Measurements from ENCODE around the gene LRRC15. TPM values are rescaled to one million over a fixed set of nuclear protein-coding genes. Genes with fewer than 3 reads are reported as not detected.

Gene LRRC15
- total and polyA plus RNA-seq, 8 donors: 0.03 to 6.2 (median 0.16) TPM

DNA sequence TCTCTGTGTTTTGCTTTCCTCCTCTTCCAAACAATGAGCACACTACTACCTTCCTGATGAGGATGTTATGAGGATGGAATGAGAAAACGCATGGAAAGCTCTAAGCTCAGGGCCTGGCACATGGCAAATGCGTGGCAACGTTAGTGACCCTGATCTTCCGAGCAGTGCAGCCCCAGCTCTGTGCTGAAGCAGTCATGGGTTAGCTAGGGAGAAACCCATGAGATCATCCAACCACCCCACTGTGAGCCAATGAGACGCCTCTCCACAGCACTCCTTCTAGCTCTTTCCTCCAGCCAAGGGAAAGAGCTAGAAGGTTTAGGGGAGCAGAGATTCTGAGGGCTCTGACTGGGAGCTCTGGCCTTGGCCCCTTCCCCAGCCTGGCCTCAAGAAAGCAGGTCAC, 22.9 kb downstream of the LRRC15 start:
- no peaks in the 10 kb centered on the region for H3K4me1 ChIP-seq
- peak overlapping the region in 1 of 2 donors; percentile 47 for H3K27ac ChIP-seq
- ATAC-seq (peak; percentile 53), DNase-seq (no peak)
- intact Hi-C loops (cut with DNase I): no loop called here
- H3K4me3 ChIP-seq: no peak overlapping the region
- TF ChIP-seq, protein P1, sequence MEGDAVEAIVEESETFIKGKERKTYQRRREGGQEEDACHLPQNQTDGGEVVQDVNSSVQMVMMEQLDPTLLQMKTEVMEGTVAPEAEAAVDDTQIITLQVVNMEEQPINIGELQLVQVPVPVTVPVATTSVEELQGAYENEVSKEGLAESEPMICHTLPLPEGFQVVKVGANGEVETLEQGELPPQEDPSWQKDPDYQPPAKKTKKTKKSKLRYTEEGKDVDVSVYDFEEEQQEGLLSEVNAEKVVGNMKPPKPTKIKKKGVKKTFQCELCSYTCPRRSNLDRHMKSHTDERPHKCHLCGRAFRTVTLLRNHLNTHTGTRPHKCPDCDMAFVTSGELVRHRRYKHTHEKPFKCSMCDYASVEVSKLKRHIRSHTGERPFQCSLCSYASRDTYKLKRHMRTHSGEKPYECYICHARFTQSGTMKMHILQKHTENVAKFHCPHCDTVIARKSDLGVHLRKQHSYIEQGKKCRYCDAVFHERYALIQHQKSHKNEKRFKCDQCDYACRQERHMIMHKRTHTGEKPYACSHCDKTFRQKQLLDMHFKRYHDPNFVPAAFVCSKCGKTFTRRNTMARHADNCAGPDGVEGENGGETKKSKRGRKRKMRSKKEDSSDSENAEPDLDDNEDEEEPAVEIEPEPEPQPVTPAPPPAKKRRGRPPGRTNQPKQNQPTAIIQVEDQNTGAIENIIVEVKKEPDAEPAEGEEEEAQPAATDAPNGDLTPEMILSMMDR (IDR thresholded peaks at IDR 0.05): no peak
- H3K36me3 ChIP-seq: no peaks in the 10 kb centered on the region
- H3K9me3 ChIP-seq: no peaks in the 10 kb centered on the region
- H3K27me3 ChIP-seq: peaks cover 0 to 28% of the 10 kb centered on the region in 2 donors

DNA sequence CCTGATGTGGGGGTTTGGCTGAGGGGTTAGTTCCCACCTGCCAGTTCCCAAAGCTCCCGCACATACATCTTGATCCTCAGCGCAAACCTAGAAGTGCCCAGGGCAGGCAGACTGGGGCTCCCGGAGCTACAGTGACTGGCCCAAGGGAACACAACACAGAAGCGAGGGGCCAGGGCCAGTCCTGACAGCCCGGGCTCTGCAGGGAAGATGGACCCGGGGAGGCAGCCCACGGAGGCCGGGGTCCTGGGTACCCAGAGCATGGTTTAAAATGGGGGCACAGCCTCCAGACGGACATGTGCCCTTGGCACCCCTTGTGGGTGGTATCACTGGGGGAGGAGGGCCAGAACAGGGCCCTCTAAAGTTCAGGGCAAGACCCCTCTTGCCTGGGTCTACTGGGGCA, 23.5 kb downstream of the LRRC15 start:
- TF ChIP-seq, protein P1 (IDR thresholded peaks at IDR 0.05): no peak
- Histone ChIP-seq H3K27ac (no peak overlapping the region), H3K4me3 (no peak overlapping the region), H3K27me3 (peaks cover 0 to 28% of the 10 kb centered on the region in 2 donors), H3K9me3 (no peaks in the 10 kb centered on the region), H3K4me1 (no peaks in the 10 kb centered on the region), H3K36me3 (no peaks in the 10 kb centered on the region)
- DNase-seq (no peak), ATAC-seq (no peak)
- intact Hi-C loops (cut with DNase I): no loop called here

DNA sequence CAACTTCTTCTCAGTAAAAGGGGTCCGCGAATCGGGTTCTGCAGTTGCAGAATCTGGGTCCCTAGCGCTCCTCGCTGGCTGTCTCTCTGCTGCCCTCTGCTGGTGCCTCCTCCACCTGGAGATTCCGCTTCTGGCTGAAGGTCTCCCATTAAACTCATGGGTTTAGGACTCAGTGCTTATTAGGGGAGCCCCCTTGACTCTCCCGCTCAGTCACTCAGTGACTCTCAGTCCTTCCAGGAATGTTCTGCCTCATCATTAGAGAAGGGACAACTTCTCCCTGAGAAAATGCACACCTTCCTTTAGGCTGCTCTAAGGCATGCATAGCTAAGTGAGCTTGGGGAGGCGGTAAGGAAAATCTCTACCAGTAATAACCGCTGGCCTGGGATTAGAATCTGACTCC, 25.5 kb downstream of the LRRC15 start:
- TF ChIP-seq, protein P1 (IDR thresholded peaks at IDR 0.05): peak; percentile 87 to 95
- no peaks in the 10 kb centered on the region for H3K36me3 ChIP-seq
- H3K27ac ChIP-seq: no peak overlapping the region
- H3K27me3 ChIP-seq: peaks cover 0 to 28% of the 10 kb centered on the region in 2 donors
- H3K4me1 ChIP-seq: no peaks in the 10 kb centered on the region
- DNase-seq: peak in 3 of 4 donors; percentile 67 to 82 (median 76)
- H3K4me3 ChIP-seq: no peak overlapping the region
- intact Hi-C loops (cut with DNase I): loop anchor here in 1 of 2 donors (5.0 kb wide), 1 partner anchor 53 kb away; the partner anchor contains the start of gene GP5
- no peaks in the 10 kb centered on the region for H3K9me3 ChIP-seq
- peak; percentile 86 for ATAC-seq

DNA sequence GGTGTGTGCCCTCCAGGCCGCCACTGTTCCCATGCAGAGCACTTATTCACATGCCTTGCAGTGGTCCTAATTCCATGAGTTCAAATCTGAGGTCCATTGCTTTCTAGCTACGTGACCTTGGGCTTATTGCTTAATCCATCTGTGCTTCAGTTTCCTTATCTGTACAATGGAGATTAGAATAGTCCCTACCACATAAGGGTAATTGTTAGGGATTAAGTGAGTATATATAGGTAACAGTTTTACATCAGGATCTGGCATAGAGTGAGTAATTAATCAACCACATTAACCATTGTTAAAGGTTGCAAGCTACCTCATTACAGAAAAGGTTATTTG, 26.0 kb downstream of the LRRC15 start:
- DNase-seq (no peak), ATAC-seq (no peak)
- H3K4me1 ChIP-seq: no peaks in the 10 kb centered on the region
- no peak overlapping the region for H3K4me3 ChIP-seq
- H3K27me3 ChIP-seq: peaks cover 0 to 28% of the 10 kb centered on the region in 2 donors
- intact Hi-C loops (cut with DNase I): loop anchor here in 1 of 2 donors (5.0 kb wide), 1 partner anchor 54 kb away; the partner anchor contains the start of gene GP5
- TF ChIP-seq, protein P1 (IDR thresholded peaks at IDR 0.05): no peak
- no peaks in the 10 kb centered on the region for H3K36me3 ChIP-seq
- H3K9me3 ChIP-seq: no peaks in the 10 kb centered on the region
- no peak overlapping the region for H3K27ac ChIP-seq

DNA sequence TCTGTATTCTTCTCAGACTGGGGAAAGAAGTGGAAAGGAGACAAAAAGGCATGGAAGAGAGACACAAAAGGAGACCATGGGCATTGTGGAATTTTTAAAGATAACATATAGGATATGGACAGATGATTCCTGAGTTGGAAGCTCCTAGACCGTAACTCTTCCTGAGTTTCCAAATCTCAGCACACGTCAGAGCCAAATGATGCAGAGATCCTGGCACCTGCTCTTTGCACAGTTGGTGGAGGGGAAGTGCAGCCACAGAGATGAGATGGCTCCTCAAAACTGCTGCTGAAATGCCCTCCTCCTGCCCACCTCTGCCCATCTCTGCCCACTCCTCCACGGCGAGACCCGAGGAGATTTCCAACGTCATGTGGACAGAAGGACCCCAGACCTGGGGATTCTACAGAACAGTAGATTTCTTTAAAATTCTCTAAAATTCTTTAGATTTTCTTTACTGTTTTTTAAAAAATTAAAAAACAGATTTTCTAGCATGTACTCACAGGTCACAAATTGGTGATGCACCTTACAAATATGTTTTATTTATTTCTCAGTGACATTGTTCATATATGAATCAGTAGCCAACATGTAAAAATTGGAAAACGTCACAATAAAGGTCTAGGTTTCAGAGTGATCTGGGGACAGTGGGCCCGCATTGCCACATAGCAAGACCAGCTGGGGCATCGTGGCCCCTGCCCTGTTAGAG, 26.5 kb downstream of the LRRC15 start:
- Histone ChIP-seq H3K4me3 (no peak overlapping the region), H3K27ac (no peak overlapping the region), H3K9me3 (no peaks in the 10 kb centered on the region), H3K36me3 (no peaks in the 10 kb centered on the region), H3K4me1 (no peaks in the 10 kb centered on the region), H3K27me3 (peaks cover 0 to 28% of the 10 kb centered on the region in 2 donors)
- intact Hi-C loops (cut with DNase I): loop anchor here in 1 of 2 donors (5.0 kb wide), 1 partner anchor 54 kb away; the partner anchor contains the start of gene GP5
- TF ChIP-seq, protein P1 (IDR thresholded peaks at IDR 0.05): no peak
- ATAC-seq (no peak), DNase-seq (no peak)
